Pulmonary artery endothelial cell (primary cell): Measurements from ENCODE around the gene LRRC61. TPM values are rescaled to one million over a fixed set of nuclear protein-coding genes. Genes with fewer than 3 reads are reported as not detected.
"Not testable (repeated sequence)": the region's sequence is repeated elsewhere in the genome, so short reads cannot be mapped to it uniquely, and the experiment has no call there.

Experiments
- DNase-seq: peaks from one replicate; pipeline ENCODE4 v3.0.0-alpha.2; 2011; ENCODE audit warnings: low read depth, low spot score
- total RNA-seq: library from RNA; depleted of rRNA; stranded (reverse); fragments of >200 nt; gene quantifications from 2 replicates; pipeline ENCODE4 v1.2.3, GENCODE V29; 2014

Gene LRRC61
- total RNA-seq, 1 donor from 2014 or later, result 0.07 TPM

GRCh38 chr7:150307129-150307528 lies 16.0 kb upstream of the LRRC61 start:
- no peak for DNase-seq

- DNase-seq, result no peak
Measured at GRCh38 chr7:150307904-150308303, 15.3 kb upstream of the LRRC61 start.

- DNase-seq, result no peak
Measured at GRCh38 chr7:150308575-150308974, 14.6 kb upstream of the LRRC61 start.

GRCh38 chr7:150311146-150311545 lies 12.0 kb upstream of the LRRC61 start:
- no peak for DNase-seq

- no peak for DNase-seq
Measured at GRCh38 chr7:150311711-150312110, 11.4 kb upstream of the LRRC61 start.

- DNase-seq, result not testable (repeated sequence)
Measured at GRCh38 chr7:150312649-150313366, 10.3 kb upstream of the LRRC61 start.

- DNase-seq, result no peak
Measured at GRCh38 chr7:150313367-150313809, 9.8 kb upstream of the LRRC61 start.

GRCh38 chr7:150313870-150314269 lies 9.3 kb upstream of the LRRC61 start:
- DNase-seq, result no peak

- DNase-seq, result no peak
Measured at GRCh38 chr7:150314639-150315239, 8.4 kb upstream of the LRRC61 start.

GRCh38 chr7:150316987-150317386 lies 6.2 kb upstream of the LRRC61 start:
- not testable (repeated sequence) for DNase-seq

- no peak for DNase-seq
Measured at GRCh38 chr7:150317748-150318444, 5.3 kb upstream of the LRRC61 start.

GRCh38 chr7:150321788-150322113 lies 1.4 kb upstream of the LRRC61 start:
- DNase-seq, result no peak

- DNase-seq, result no peak
Measured at GRCh38 chr7:150322114-150322832, 882 bp upstream of the LRRC61 start.

- no peak for DNase-seq
Measured at GRCh38 chr7:150323682-150324372, 672 bp downstream of the LRRC61 start.

- no peak for DNase-seq
Measured at GRCh38 chr7:150324373-150324961, 1.3 kb downstream of the LRRC61 start.

GRCh38 chr7:150325110-150325611 lies 2.0 kb downstream of the LRRC61 start:
- DNase-seq, result no peak

- no peak for DNase-seq
Measured at GRCh38 chr7:150325901-150326300, 2.7 kb downstream of the LRRC61 start.

- no peak for DNase-seq
Measured at GRCh38 chr7:150326657-150327268, 3.6 kb downstream of the LRRC61 start.

GRCh38 chr7:150327308-150327707 lies 4.2 kb downstream of the LRRC61 start:
- DNase-seq, result no peak
